Measurements from ENCODE around the gene CLDN24.

- TF ChIP-seq CTCF (IDR thresholded peaks at IDR 0.05) (no peak), EZH2 (IDR thresholded peaks at IDR 0.05) (no peak), EZH2phosphoT487 (IDR thresholded peaks at IDR 0.05) (no peak)
These were observed 36.3 kb downstream of the CLDN24 start for GRCh38 chr4:183285886-183286285.
